HL-60 (cell line): ENCODE measurements around the gene AQP6.

Experiments
- GABPA ChIP-seq: IDR thresholded peaks from 2 replicates; pipeline ENCODE4 v1.6.1; 2012; ENCODE audit warnings: low read depth
- TF ChIP-seq, protein P1 (sequence below): IDR thresholded peaks from one replicate; pipeline ENCODE4 v1.5.1; 2011; ENCODE audit warnings: low read length, control low read depth, inconsistent platforms; ENCODE audit not compliant: insufficient read depth

GRCh38 chr12:50006280-50006679, 33.5 kb downstream of the AQP6 start:
- TF ChIP-seq, protein P1, sequence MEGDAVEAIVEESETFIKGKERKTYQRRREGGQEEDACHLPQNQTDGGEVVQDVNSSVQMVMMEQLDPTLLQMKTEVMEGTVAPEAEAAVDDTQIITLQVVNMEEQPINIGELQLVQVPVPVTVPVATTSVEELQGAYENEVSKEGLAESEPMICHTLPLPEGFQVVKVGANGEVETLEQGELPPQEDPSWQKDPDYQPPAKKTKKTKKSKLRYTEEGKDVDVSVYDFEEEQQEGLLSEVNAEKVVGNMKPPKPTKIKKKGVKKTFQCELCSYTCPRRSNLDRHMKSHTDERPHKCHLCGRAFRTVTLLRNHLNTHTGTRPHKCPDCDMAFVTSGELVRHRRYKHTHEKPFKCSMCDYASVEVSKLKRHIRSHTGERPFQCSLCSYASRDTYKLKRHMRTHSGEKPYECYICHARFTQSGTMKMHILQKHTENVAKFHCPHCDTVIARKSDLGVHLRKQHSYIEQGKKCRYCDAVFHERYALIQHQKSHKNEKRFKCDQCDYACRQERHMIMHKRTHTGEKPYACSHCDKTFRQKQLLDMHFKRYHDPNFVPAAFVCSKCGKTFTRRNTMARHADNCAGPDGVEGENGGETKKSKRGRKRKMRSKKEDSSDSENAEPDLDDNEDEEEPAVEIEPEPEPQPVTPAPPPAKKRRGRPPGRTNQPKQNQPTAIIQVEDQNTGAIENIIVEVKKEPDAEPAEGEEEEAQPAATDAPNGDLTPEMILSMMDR: no peak
- TF ChIP-seq GABPA: no peak
